ENCODE measurements around the gene PSMD7. TPM values are rescaled to one million over a fixed set of nuclear protein-coding genes. Genes with fewer than 3 reads are reported as not detected.

PSMD7 gene
- total RNA-seq, result 101 and 103 TPM in 2 replicates

GRCh38 chr16:74296432-74297144 is at the start of gene PSMD7:
Gene PSMD7, plus strand, starts transcription at chr16:74296814. Its CDS starts 101 bp downstream, at chr16:74296915.

Other genes with a start within 250 kb of the PSMD7 start
- gene NPIPB15, start 79.5 kb downstream of the PSMD7 start, total RNA-seq, result 0.40 and 0.49 TPM in 2 replicates
- gene CLEC18B, start 124.7 kb downstream of the PSMD7 start, total RNA-seq, result 0.20 TPM in 1 of 2 replicates, not detected in the other